ENCODE data around the gene CUX1. TPM values are rescaled to one million over a fixed set of nuclear protein-coding genes. Genes with fewer than 3 reads are reported as not detected.

The CUX1 gene
- total and polyA plus RNA-seq, 2 of the 13 experiments (the other 11 are each of a cell fraction or from before 2014, with no cell fraction given) = 13.7 to 14.9 TPM

DNA sequence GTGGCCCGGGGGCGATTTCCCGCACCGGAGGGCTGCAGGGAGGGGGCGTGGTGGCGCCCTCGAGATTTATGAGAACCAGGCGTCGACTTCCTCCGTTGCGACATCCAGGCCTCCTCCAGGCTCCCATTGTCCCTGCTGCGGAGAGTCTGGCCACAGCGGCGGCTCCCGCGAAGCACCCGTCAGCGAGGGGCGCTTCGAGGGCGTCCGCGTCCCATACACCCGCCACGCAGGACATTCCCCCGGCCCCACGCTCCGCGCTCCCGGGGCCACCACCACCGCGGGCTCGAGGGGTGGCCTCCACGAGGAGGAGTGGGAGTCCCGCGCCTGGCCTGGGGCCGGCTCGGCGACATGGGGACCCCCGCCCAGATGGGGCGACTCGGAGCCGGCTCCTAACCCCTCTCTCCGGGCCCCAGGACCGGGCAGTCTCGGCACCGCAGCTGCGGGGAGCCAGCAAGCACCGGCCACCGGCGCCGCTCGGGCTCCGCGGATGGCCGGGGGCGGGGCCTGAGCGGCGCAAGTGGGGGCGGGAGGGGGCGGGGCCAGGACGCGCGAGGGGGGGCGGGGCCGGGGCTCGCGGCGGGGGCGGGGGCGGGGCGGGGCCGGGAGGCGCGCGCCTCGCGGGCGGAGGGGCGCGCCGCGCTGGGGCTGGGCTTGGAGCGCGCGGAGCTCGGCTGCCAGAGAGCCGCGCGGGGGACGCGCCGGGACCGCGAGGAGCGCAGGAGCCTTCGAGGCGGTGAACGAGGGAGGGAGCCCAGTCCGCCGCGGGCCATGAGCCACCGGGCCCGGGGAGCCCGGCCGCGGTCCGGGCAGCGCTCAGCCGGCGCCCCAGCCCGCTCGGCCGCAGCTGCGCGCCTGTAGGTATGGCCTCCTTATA is 469.0 kb downstream of the CUX1 start, which contains the start of gene SH2B2 (continued):
- TF ChIP-seq CBX5 (CRISPR knock-in tag; IDR thresholded peaks at IDR 0.05; ENCODE audit: borderline replicate concordance) (no peak), ZNF670 (CRISPR knock-in tag; IDR thresholded peaks at IDR 0.05; ENCODE audit: borderline replicate concordance) (peak; percentile 65; the same call in 1 of the 2 replicates), CEBPB (IDR thresholded peaks at IDR 0.05; ENCODE audit: borderline replicate concordance, low read depth, low read length) (peak; percentile 92), RXRB (CRISPR knock-in tag; IDR thresholded peaks at IDR 0.05; ENCODE audit: borderline replicate concordance) (no peak), SNAI1 (CRISPR knock-in tag; IDR thresholded peaks at IDR 0.05; ENCODE audit: borderline replicate concordance) (0 out of 2 replicates have a peak, but pooled peaks have one; percentile 63), ONECUT2 (CRISPR knock-in tag; IDR thresholded peaks at IDR 0.05) (no peak), REL (CRISPR knock-in tag; conservative IDR thresholded peaks at IDR 0.05) (peak; percentile 77), ZNF33A (CRISPR knock-in tag; IDR thresholded peaks at IDR 0.05; ENCODE audit: borderline replicate concordance) (no peak), EEA1 (CRISPR knock-in tag; IDR thresholded peaks at IDR 0.05; ENCODE audit: borderline replicate concordance) (0 out of 2 replicates have a peak, but pooled peaks have one; percentile 5), ZNF772 (CRISPR knock-in tag; IDR thresholded peaks at IDR 0.05) (peak; percentile 61; the same call in 1 of the 2 replicates), ZNF75D (CRISPR knock-in tag; IDR thresholded peaks at IDR 0.05; ENCODE audit: borderline replicate concordance) (peak; percentile 62; the same call in 1 of the 2 replicates), KLF11 (CRISPR knock-in tag; IDR thresholded peaks at IDR 0.05) (no peak), SMARCC2 (IDR thresholded peaks at IDR 0.05) (no peak)
- TF ChIP-seq, protein P1, sequence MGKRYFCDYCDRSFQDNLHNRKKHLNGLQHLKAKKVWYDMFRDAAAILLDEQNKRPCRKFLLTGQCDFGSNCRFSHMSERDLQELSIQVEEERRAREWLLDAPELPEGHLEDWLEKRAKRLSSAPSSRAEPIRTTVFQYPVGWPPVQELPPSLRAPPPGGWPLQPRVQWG (CRISPR knock-in tag; IDR thresholded peaks at IDR 0.05; ENCODE audit: borderline replicate concordance, low read depth) = no peak
- TF ChIP-seq, protein P2, sequence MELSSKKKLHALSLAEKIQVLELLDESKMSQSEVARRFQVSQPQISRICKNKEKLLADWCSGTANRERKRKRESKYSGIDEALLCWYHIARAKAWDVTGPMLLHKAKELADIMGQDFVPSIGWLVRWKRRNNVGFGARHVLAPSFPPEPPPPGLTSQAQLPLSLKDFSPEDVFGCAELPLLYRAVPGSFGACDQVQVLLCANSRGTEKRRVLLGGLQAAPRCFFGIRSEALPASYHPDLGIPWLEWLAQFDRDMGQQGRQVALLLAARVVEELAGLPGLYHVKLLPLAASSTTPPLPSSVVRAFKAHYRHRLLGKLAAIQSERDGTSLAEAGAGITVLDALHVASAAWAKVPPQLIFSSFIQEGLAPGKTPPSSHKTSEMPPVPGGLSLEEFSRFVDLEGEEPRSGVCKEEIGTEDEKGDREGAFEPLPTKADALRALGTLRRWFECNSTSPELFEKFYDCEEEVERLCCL (CRISPR knock-in tag; IDR thresholded peaks at IDR 0.05; ENCODE audit: borderline replicate concordance) = 0 out of 2 replicates have a peak, but pooled peaks have one; percentile 47
- TF ChIP-seq, protein P3, sequence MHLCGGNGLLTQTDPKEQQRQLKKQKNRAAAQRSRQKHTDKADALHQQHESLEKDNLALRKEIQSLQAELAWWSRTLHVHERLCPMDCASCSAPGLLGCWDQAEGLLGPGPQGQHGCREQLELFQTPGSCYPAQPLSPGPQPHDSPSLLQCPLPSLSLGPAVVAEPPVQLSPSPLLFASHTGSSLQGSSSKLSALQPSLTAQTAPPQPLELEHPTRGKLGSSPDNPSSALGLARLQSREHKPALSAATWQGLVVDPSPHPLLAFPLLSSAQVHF (CRISPR knock-in tag; IDR thresholded peaks at IDR 0.05) = peak; percentile 81
- TF ChIP-seq, protein P4, sequence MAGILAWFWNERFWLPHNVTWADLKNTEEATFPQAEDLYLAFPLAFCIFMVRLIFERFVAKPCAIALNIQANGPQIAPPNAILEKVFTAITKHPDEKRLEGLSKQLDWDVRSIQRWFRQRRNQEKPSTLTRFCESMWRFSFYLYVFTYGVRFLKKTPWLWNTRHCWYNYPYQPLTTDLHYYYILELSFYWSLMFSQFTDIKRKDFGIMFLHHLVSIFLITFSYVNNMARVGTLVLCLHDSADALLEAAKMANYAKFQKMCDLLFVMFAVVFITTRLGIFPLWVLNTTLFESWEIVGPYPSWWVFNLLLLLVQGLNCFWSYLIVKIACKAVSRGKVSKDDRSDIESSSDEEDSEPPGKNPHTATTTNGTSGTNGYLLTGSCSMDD (CRISPR knock-in tag; IDR thresholded peaks at IDR 0.05) = 0 out of 2 replicates have a peak, but pooled peaks have one; percentile 44
- TF ChIP-seq, protein P5, sequence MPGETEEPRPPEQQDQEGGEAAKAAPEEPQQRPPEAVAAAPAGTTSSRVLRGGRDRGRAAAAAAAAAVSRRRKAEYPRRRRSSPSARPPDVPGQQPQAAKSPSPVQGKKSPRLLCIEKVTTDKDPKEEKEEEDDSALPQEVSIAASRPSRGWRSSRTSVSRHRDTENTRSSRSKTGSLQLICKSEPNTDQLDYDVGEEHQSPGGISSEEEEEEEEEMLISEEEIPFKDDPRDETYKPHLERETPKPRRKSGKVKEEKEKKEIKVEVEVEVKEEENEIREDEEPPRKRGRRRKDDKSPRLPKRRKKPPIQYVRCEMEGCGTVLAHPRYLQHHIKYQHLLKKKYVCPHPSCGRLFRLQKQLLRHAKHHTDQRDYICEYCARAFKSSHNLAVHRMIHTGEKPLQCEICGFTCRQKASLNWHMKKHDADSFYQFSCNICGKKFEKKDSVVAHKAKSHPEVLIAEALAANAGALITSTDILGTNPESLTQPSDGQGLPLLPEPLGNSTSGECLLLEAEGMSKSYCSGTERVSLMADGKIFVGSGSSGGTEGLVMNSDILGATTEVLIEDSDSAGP (CRISPR knock-in tag; IDR thresholded peaks at IDR 0.05; ENCODE audit: borderline replicate concordance) = no peak
- TF ChIP-seq, protein P6, sequence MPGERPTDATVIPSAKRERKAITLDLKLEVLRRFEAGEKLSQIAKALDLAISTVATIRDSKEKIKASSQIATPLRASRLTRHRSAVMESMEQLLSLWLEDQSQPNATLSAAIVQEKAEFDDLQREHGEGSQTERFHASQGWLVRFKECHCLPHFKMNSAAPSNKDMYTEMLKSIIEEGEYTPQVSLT (CRISPR knock-in tag; IDR thresholded peaks at IDR 0.05; ENCODE audit: borderline replicate concordance, low read depth) = no peak
- TF ChIP-seq, protein P7, sequence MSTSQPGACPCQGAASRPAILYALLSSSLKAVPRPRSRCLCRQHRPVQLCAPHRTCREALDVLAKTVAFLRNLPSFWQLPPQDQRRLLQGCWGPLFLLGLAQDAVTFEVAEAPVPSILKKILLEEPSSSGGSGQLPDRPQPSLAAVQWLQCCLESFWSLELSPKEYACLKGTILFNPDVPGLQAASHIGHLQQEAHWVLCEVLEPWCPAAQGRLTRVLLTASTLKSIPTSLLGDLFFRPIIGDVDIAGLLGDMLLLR (CRISPR knock-in tag; IDR thresholded peaks at IDR 0.05) = no peak
